CD4-positive, alpha-beta memory T cell (primary cell): Measurements from ENCODE around the gene MTHFD2L. TPM values are rescaled to one million over a fixed set of nuclear protein-coding genes. Genes with fewer than 3 reads are reported as not detected.

Source experiments
- CTCF ChIA-PET: fragments of 350-600 bp; sonication (Branson Sonifier 250); formaldehyde crosslinking; loops from one replicate; lab custom pipeline; 2021; ENCODE audit warnings: inconsistent platforms; ENCODE audit not compliant: partially characterized antibody; lab: Charles Lee
- POLR2A ChIA-PET: fragments of 350-600 bp; sonication (Branson Sonifier 250); formaldehyde crosslinking; loops from one replicate; lab custom pipeline; 2021; ENCODE audit not compliant: partially characterized antibody; lab: Charles Lee
- DNase-seq, 5 donors: peaks; one replicate each; pipeline versions ENCODE4 v3.0.0 to v3.0.0-alpha.2; 2020 to 2022; ENCODE audit warnings: mixed read lengths in 1 of 5
- H3K27ac ChIP-seq: one replicate; pipeline ENCODE4 v1.7.0; 2013; ENCODE audit warnings: low read depth, low read length
- H3K27me3 ChIP-seq: 2 replicates; pipeline ENCODE4 v1.7.0; 2013; ENCODE audit warnings: mild to moderate bottlenecking, low read length, moderate library complexity; ENCODE audit not compliant: insufficient read depth
- H3K36me3 ChIP-seq: 2 replicates; pipeline ENCODE4 v1.7.0; 2013; ENCODE audit warnings: mild to moderate bottlenecking, low read length, moderate library complexity; ENCODE audit not compliant: insufficient read depth
- H3K4me1 ChIP-seq: 2 replicates; pipeline ENCODE4 v1.7.0; 2013; ENCODE audit warnings: mild to moderate bottlenecking, low read length, moderate library complexity; ENCODE audit not compliant: insufficient read depth
- H3K4me3 ChIP-seq, 2 donors: one replicate each; pipeline ENCODE4 v1.7.0; 2013; ENCODE audit warnings: low read length in 2 of 2, mild to moderate bottlenecking in 1 of 2
- H3K9me3 ChIP-seq, 2 donors: one replicate each; pipeline ENCODE4 v1.7.0; 2013; ENCODE audit warnings: low read length in 2 of 2, control low read depth in 1 of 2; ENCODE audit not compliant: control insufficient read depth in 1 of 2
- H3K27ac Mint-ChIP-seq, 7 donors: one replicate each; pipeline ENCODE4 v1.8.0; 2020 to 2021; ENCODE audit warnings: mixed read lengths in 7 of 7, mild to moderate bottlenecking in 6 of 7, inconsistent platforms in 3 of 7, moderate library complexity in 3 of 7
- H3K27me3 Mint-ChIP-seq, 2 donors: one replicate each; pipeline ENCODE4 v1.8.0; 2020 to 2021; ENCODE audit warnings: mixed read lengths in 2 of 2
- H3K36me3 Mint-ChIP-seq, 2 donors: one replicate each; pipeline ENCODE4 v1.8.0; 2020 to 2021; ENCODE audit warnings: mixed read lengths in 2 of 2, inconsistent platforms in 1 of 2, mild to moderate bottlenecking in 1 of 2
- H3K4me1 Mint-ChIP-seq, 4 donors: one replicate each; pipeline ENCODE4 v1.8.0; 2020 to 2021; ENCODE audit warnings: mixed read lengths in 4 of 4, mild to moderate bottlenecking in 1 of 4
- H3K4me3 Mint-ChIP-seq, 8 donors: one replicate each; pipeline ENCODE4 v1.8.0; 2020 to 2021; ENCODE audit warnings: mixed read lengths in 8 of 8, mild to moderate bottlenecking in 7 of 8, moderate library complexity in 6 of 8, inconsistent platforms in 3 of 8
- H3K9me3 Mint-ChIP-seq, 8 donors: one replicate each; pipeline ENCODE4 v1.8.0; 2020 to 2021; ENCODE audit warnings: mixed read lengths in 8 of 8, mild to moderate bottlenecking in 5 of 8, inconsistent platforms in 3 of 8, moderate library complexity in 1 of 8
- intact Hi-C: fragments of 100-400 bp; cut with micrococcal nuclease; formaldehyde crosslinking; loops from one replicate; pipeline ENCODE4 v1.15.1; 2023
- polyA plus RNA-seq, 2 donors: library from polyadenylated mRNA; unstranded; fragments of 300-500 nt; fragmentation: Illumina TruSeq; gene quantifications; one replicate each; pipeline ENCODE4 v1.2.3, GENCODE V29; 2021
- total RNA-seq, 2 experiments: library from RNA; stranded (reverse); gene quantifications; one replicate each; pipeline ENCODE4 v1.2.3, GENCODE V29; 2021

The MTHFD2L gene
- total and polyA plus RNA-seq, 4 experiments from 2014 or later, result 3.6 to 7.6 (median 6.0) TPM

GRCh38 chr4:74314944-74315343 is 157.0 kb downstream of the MTHFD2L start:
- H3K4me3 Mint-ChIP-seq, result no peak overlapping the region
- POLR2A ChIA-PET, result no interaction called here

GRCh38 chr4:74315376-74315775 is 157.5 kb downstream of the MTHFD2L start:
- Mint-ChIP-seq H3K9me3 (no peaks in the 10 kb centered on the region), H3K36me3 (no peaks in the 10 kb centered on the region), H3K27ac (no peak overlapping the region), H3K4me1 (no peaks in the 10 kb centered on the region), H3K4me3 (no peak overlapping the region), H3K27me3 (peaks cover 2 to 3% of the 10 kb centered on the region in 2 donors)
- Histone ChIP-seq H3K27me3 (no peaks in the 10 kb centered on the region), H3K36me3 (no peaks in the 10 kb centered on the region), H3K4me1 (no peaks in the 10 kb centered on the region), H3K4me3 (no peak overlapping the region), H3K27ac (no peak overlapping the region), H3K9me3 (no peaks in the 10 kb centered on the region)
- ChIA-PET CTCF (no interaction called here), POLR2A (no interaction called here)
- no peak for DNase-seq
- intact Hi-C loops, result no loop called here

More at GRCh38 chr4:74314944-74315343, 157.0 kb downstream of the MTHFD2L start:
- no peaks in the 10 kb centered on the region for H3K9me3 ChIP-seq
- no peaks in the 10 kb centered on the region for H3K4me1 Mint-ChIP-seq
- H3K36me3 ChIP-seq, result no peaks in the 10 kb centered on the region
- H3K27me3 ChIP-seq, result no peaks in the 10 kb centered on the region
- intact Hi-C loops, result no loop called here
- H3K4me3 ChIP-seq, result no peak overlapping the region
- no peaks in the 10 kb centered on the region for H3K9me3 Mint-ChIP-seq
- H3K27ac ChIP-seq, result no peak overlapping the region
- H3K36me3 Mint-ChIP-seq, result no peaks in the 10 kb centered on the region
- H3K27ac Mint-ChIP-seq, result no peak overlapping the region
- H3K27me3 Mint-ChIP-seq, result peaks cover 2 to 3% of the 10 kb centered on the region in 2 donors
- CTCF ChIA-PET, result no interaction called here
- no peaks in the 10 kb centered on the region for H3K4me1 ChIP-seq
- DNase-seq, result no peak

GRCh38 chr4:74316397-74316796 is 158.5 kb downstream of the MTHFD2L start:
- no peaks in the 10 kb centered on the region for H3K4me1 Mint-ChIP-seq
- no peaks in the 10 kb centered on the region for H3K36me3 ChIP-seq
- H3K27me3 ChIP-seq, result no peaks in the 10 kb centered on the region
- H3K4me3 ChIP-seq, result no peak overlapping the region
- H3K27ac Mint-ChIP-seq, result no peak overlapping the region
- no peaks in the 10 kb centered on the region for H3K9me3 Mint-ChIP-seq
- H3K27ac ChIP-seq, result no peak overlapping the region
- no peaks in the 10 kb centered on the region for H3K4me1 ChIP-seq
- ChIA-PET CTCF (no interaction called here), POLR2A (no interaction called here)
- H3K4me3 Mint-ChIP-seq, result no peak overlapping the region
- H3K27me3 Mint-ChIP-seq, result peaks cover 2 to 5% of the 10 kb centered on the region in 2 donors
- intact Hi-C loops, result no loop called here
- no peaks in the 10 kb centered on the region for H3K36me3 Mint-ChIP-seq
- H3K9me3 ChIP-seq, result no peaks in the 10 kb centered on the region
- no peak for DNase-seq

- Histone ChIP-seq H3K36me3 (no peaks in the 10 kb centered on the region), H3K4me1 (no peaks in the 10 kb centered on the region), H3K9me3 (no peaks in the 10 kb centered on the region), H3K4me3 (no peak overlapping the region), H3K27me3 (no peaks in the 10 kb centered on the region), H3K27ac (no peak overlapping the region)
- Mint-ChIP-seq H3K27ac (no peak overlapping the region), H3K4me3 (no peak overlapping the region), H3K27me3 (peaks cover 5 to 12% of the 10 kb centered on the region in 2 donors), H3K9me3 (no peaks in the 10 kb centered on the region), H3K4me1 (no peaks in the 10 kb centered on the region), H3K36me3 (no peaks in the 10 kb centered on the region)
- DNase-seq, result no peak
- intact Hi-C loops, result no loop called here
- POLR2A ChIA-PET, result no interaction called here
- CTCF ChIA-PET, result interaction anchor here (1.5 kb wide), 1 partner anchor 11 kb away, joined by 5 read pairs; no protein-coding TSS in a partner anchor
Observed at GRCh38 chr4:74317616-74318246, 159.8 kb downstream of the MTHFD2L start.

- H3K9me3 ChIP-seq, result no peaks in the 10 kb centered on the region
- intact Hi-C loops, result no loop called here
- H3K27me3 ChIP-seq, result no peaks in the 10 kb centered on the region
- H3K36me3 Mint-ChIP-seq, result no peaks in the 10 kb centered on the region
- H3K4me1 Mint-ChIP-seq, result no peaks in the 10 kb centered on the region
- POLR2A ChIA-PET, result no interaction called here
- H3K36me3 ChIP-seq, result no peaks in the 10 kb centered on the region
- CTCF ChIA-PET, result interaction anchor here (1.5 kb wide), 1 partner anchor 10 kb away, joined by 5 read pairs; no protein-coding TSS in a partner anchor
- H3K9me3 Mint-ChIP-seq, result no peaks in the 10 kb centered on the region
- no peak overlapping the region for H3K27ac Mint-ChIP-seq
- H3K4me1 ChIP-seq, result no peaks in the 10 kb centered on the region
- no peak overlapping the region for H3K4me3 Mint-ChIP-seq
- peaks cover 7 to 12% of the 10 kb centered on the region in 2 donors for H3K27me3 Mint-ChIP-seq
- no peak overlapping the region for H3K27ac ChIP-seq
- no peak overlapping the region for H3K4me3 ChIP-seq
- DNase-seq, result no peak
Observed at GRCh38 chr4:74318276-74318675, 160.4 kb downstream of the MTHFD2L start.

- H3K27ac ChIP-seq, result no peak overlapping the region
- CTCF ChIA-PET, result interaction anchor here (1.0 to 1.5 kb wide), 2 partner anchors 9 to 92 kb away, joined by 3 to 5 read pairs; no protein-coding TSS in a partner anchor
- DNase-seq, result no peak
- H3K27me3 ChIP-seq, result no peaks in the 10 kb centered on the region
- Mint-ChIP-seq H3K36me3 (no peaks in the 10 kb centered on the region), H3K27me3 (peaks cover 12 to 19% of the 10 kb centered on the region in 2 donors), H3K27ac (no peak overlapping the region), H3K4me1 (no peaks in the 10 kb centered on the region), H3K9me3 (no peaks in the 10 kb centered on the region), H3K4me3 (no peak overlapping the region)
- intact Hi-C loops, result no loop called here
- H3K4me1 ChIP-seq, result no peaks in the 10 kb centered on the region
- H3K9me3 ChIP-seq, result no peaks in the 10 kb centered on the region
- no peaks in the 10 kb centered on the region for H3K36me3 ChIP-seq
- no peak overlapping the region for H3K4me3 ChIP-seq
- POLR2A ChIA-PET, result no interaction called here
Observed at GRCh38 chr4:74319470-74319869, 161.6 kb downstream of the MTHFD2L start.

- H3K36me3 Mint-ChIP-seq, result no peaks in the 10 kb centered on the region
- H3K27me3 ChIP-seq, result no peaks in the 10 kb centered on the region
- intact Hi-C loops, result loop anchor here (1.0 kb wide), 2 partner anchors 351 to 355 kb away; no protein-coding TSS in a partner anchor
- POLR2A ChIA-PET, result interaction anchor here (0.6 kb wide), 1 partner anchor 32 kb away, joined by 3 read pairs; no protein-coding TSS in a partner anchor
- no peaks in the 10 kb centered on the region for H3K9me3 Mint-ChIP-seq
- H3K27me3 Mint-ChIP-seq, result peaks cover 12 to 16% of the 10 kb centered on the region in 2 donors
- H3K4me1 Mint-ChIP-seq, result no peaks in the 10 kb centered on the region
- no peak overlapping the region for H3K4me3 ChIP-seq
- H3K9me3 ChIP-seq, result no peaks in the 10 kb centered on the region
- no peaks in the 10 kb centered on the region for H3K4me1 ChIP-seq
- no peak overlapping the region for H3K4me3 Mint-ChIP-seq
- no peaks in the 10 kb centered on the region for H3K36me3 ChIP-seq
- CTCF ChIA-PET, result interaction anchor here (1.0 to 1.2 kb wide), 2 partner anchors 94 to 354 kb away, joined by 3 to 4 read pairs; no protein-coding TSS in a partner anchor
- H3K27ac Mint-ChIP-seq, result peak overlapping the region in 1 of 7 donors; percentile 3
- no peak overlapping the region for H3K27ac ChIP-seq
- peak; percentile 4 to 42 (median 8) for DNase-seq
Observed at GRCh38 chr4:74320559-74321118, 162.7 kb downstream of the MTHFD2L start.
